Neuronal stem cell (in vitro differentiated cells): Measurements from ENCODE around the gene MTUS2.

ENCODE experiments used
- DNase-seq: peaks from one replicate; pipeline ENCODE4 v3.0.0-alpha.2; 2013; ENCODE audit warnings: low spot score
- H2AFZ ChIP-seq: one replicate; pipeline ENCODE4 v1.6.1; 2013; ENCODE audit warnings: mild to moderate bottlenecking, low read length, inconsistent platforms
- H2AK5ac ChIP-seq: 2 replicates; pipeline ENCODE4 v1.6.1; 2013; ENCODE audit warnings: low read depth, mild to moderate bottlenecking, inconsistent platforms, low read length, moderate library complexity, mixed read lengths
- H2BK120ac ChIP-seq: 2 replicates; pipeline ENCODE4 v1.6.1; 2013; ENCODE audit warnings: low read depth, mild to moderate bottlenecking, inconsistent platforms, low read length, moderate library complexity, mixed read lengths
- H2BK12ac ChIP-seq: one replicate; pipeline ENCODE4 v1.6.1; 2013; ENCODE audit warnings: low read length, inconsistent platforms
- H2BK15ac ChIP-seq: 2 replicates; pipeline ENCODE4 v1.6.1; 2013; ENCODE audit warnings: mild to moderate bottlenecking, low read length, inconsistent platforms, mixed read lengths
- H2BK5ac ChIP-seq: one replicate; pipeline ENCODE4 v1.6.1; 2013; ENCODE audit warnings: inconsistent platforms, mild to moderate bottlenecking, low read length, moderate library complexity
- H3K14ac ChIP-seq: one replicate; pipeline ENCODE4 v1.6.1; 2013; ENCODE audit warnings: low read length, inconsistent platforms
- H3K18ac ChIP-seq: 2 replicates; pipeline ENCODE4 v1.6.1; 2013; ENCODE audit warnings: low read length, inconsistent platforms
- H3K23ac ChIP-seq: 2 replicates; pipeline ENCODE4 v1.6.1; 2013; ENCODE audit warnings: low read depth, mild to moderate bottlenecking, mixed read lengths, low read length, inconsistent platforms; ENCODE audit not compliant: poor library complexity
- H3K27ac ChIP-seq: replicated peaks from 3 replicates; pipeline ENCODE4 v1.5.1; 2013; ENCODE audit warnings: low read length, inconsistent platforms
- H3K27me3 ChIP-seq, 3 experiments: 2 replicates each; pipeline ENCODE4 v1.6.1; 2013; ENCODE audit warnings: low read length in 3 of 3, mild to moderate bottlenecking in 2 of 3, inconsistent platforms in 1 of 3, low read depth in 1 of 3, mixed read lengths in 1 of 3, moderate library complexity in 1 of 3; ENCODE audit not compliant: control insufficient read depth in 3 of 3, insufficient read depth in 3 of 3
- H3K36me3 ChIP-seq, 2 donors: replicated peaks in 1 of 2; 2 replicates each; pipeline ENCODE4 v1.6.1; 2013; ENCODE audit warnings: low read length in 2 of 2; ENCODE audit not compliant: control insufficient read depth in 2 of 2, insufficient read depth in 2 of 2
- H3K4ac ChIP-seq: 2 replicates; pipeline ENCODE4 v1.6.1; 2013; ENCODE audit warnings: inconsistent platforms, mild to moderate bottlenecking, low read length, moderate library complexity
- H3K4me1 ChIP-seq, 2 donors: 1 replicate in 1 of 2; 2 replicates in 1 of 2; pipeline ENCODE4 v1.6.1; 2013; ENCODE audit warnings: low read length in 2 of 2, low read depth in 1 of 2; ENCODE audit not compliant: control insufficient read depth in 2 of 2, insufficient read depth in 1 of 2
- H3K4me2 ChIP-seq: one replicate; pipeline ENCODE4 v1.6.1; 2013; ENCODE audit warnings: mild to moderate bottlenecking, low read length, inconsistent platforms; ENCODE audit not compliant: insufficient read depth, poor library complexity, severe bottlenecking
- H3K4me3 ChIP-seq, 2 donors: 2 replicates each; pipeline ENCODE4 v1.5.1; 2013; ENCODE audit warnings: low read length in 2 of 2, mild to moderate bottlenecking in 2 of 2, inconsistent platforms in 1 of 2, moderate library complexity in 1 of 2
- H3K79me1 ChIP-seq: one replicate; pipeline ENCODE4 v1.6.1; 2013; ENCODE audit warnings: low read depth, mild to moderate bottlenecking, inconsistent platforms, low read length, moderate library complexity
- H3K9ac ChIP-seq: one replicate; pipeline ENCODE4 v1.6.1; 2013; ENCODE audit warnings: mild to moderate bottlenecking, low read depth, low read length, inconsistent platforms; ENCODE audit not compliant: poor library complexity
- H3K9me3 ChIP-seq, 2 donors: replicated peaks in 1 of 2; 2 replicates each; pipeline versions ENCODE3 to v1.6.1; 2013; ENCODE audit warnings: low read length in 2 of 2, mild to moderate bottlenecking in 2 of 2, inconsistent platforms in 1 of 2, low read depth in 1 of 2, mixed read lengths in 1 of 2, moderate library complexity in 1 of 2; ENCODE audit not compliant: control insufficient read depth in 2 of 2, insufficient read depth in 1 of 2
- H4K8ac ChIP-seq: one replicate; pipeline ENCODE4 v1.6.1; 2013; ENCODE audit warnings: low read depth, mild to moderate bottlenecking, inconsistent platforms, low read length, moderate library complexity
- H4K91ac ChIP-seq: one replicate; pipeline ENCODE4 v1.6.1; 2013; ENCODE audit warnings: low read length, low read depth, mild to moderate bottlenecking, inconsistent platforms; ENCODE audit not compliant: poor library complexity
- WGBS, 2 donors: extraction: QIAGEN DNeasy Blood & Tissue Kit; methylation state at CpG; one replicate each; pipeline ENCODE4 v1.1.7; 2013; ENCODE audit warnings: missing lambda C conversion rate in 2 of 2, mixed read lengths in 1 of 2; ENCODE audit not compliant: insufficient read length in 2 of 2, insufficient replicate concordance in 1 of 2; ENCODE audit errors: extremely low coverage in 2 of 2; 5-methylcytosine and 5-hydroxymethylcytosine counted together

MTUS2 gene

DNA sequence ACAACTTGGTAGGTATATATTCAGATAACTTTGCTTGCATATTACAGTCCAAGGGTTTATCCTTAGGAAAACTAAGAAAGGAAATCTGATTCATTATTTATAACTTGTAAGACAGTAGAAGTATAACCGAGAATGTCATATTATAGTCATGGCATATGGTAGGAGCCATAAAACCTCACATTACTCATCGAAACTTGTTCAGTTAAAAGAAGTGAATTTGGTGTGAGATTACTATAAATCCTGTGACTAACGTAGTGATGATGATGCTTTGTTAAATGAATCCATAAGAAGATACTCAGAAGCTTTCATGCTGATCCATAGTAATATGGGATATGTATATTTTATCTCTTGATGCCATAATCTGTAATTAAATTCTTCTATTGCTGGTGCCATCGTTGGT lies 57.3 kb downstream of the MTUS2 start:
- Histone ChIP-seq H3K14ac (no peak overlapping the region), H2BK12ac (no peak overlapping the region), H3K79me1 (no peaks in the 10 kb centered on the region), H3K4me2 (no peak overlapping the region), H2BK5ac (no peak overlapping the region), H2AK5ac (no peak overlapping the region), H4K8ac (no peak overlapping the region), H3K23ac (no peak overlapping the region), H3K27me3 (no peaks in the 10 kb centered on the region), H3K9me3 (peaks cover 2 to 5% of the 10 kb centered on the region in 2 donors), H3K4me1 (no peaks in the 10 kb centered on the region), H3K36me3 (no peaks in the 10 kb centered on the region), H3K27ac (no peak overlapping the region), H2AFZ (no peak overlapping the region), H3K9ac (no peak overlapping the region), H3K4me3 (no peak overlapping the region), H4K91ac (no peak overlapping the region), H3K18ac (no peak overlapping the region), H3K4ac (no peak overlapping the region), H2BK15ac (no peak overlapping the region), H2BK120ac (no peak overlapping the region)
- no CpG with 5 or more reads among the region's 4 CpGs for WGBS, 2 donors
- no peak for DNase-seq

DNA sequence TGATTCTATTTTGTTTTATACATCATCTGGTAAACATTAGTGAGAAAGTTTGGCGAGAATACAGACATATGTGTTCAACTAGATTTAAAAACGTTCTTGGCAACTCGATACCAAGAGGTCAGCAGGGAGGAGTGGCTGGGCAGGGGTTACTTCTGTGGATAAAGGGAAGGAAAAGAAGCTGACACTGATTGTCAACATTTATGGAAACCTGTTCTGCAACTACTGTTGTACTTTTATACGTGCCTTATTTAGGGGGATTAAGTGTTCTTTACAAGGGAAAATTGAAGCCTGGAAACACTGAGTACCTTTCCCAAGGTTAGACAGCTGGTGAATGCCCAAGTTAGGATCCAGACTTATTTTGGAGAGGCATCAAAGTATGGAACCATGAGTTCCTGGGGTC lies 65.0 kb downstream of the MTUS2 start:
- WGBS, 2 donors = no CpG with 5 or more reads among the region's 4 CpGs
- Histone ChIP-seq H4K8ac (no peak overlapping the region), H3K4me2 (no peak overlapping the region), H2AFZ (no peak overlapping the region), H3K23ac (no peak overlapping the region), H3K14ac (no peak overlapping the region), H3K27ac (no peak overlapping the region), H4K91ac (no peak overlapping the region), H3K9ac (no peak overlapping the region), H2AK5ac (no peak overlapping the region), H2BK12ac (no peak overlapping the region), H2BK5ac (no peak overlapping the region), H3K18ac (no peak overlapping the region), H2BK120ac (no peak overlapping the region), H3K79me1 (no peaks in the 10 kb centered on the region), H3K36me3 (no peaks in the 10 kb centered on the region), H3K4me3 (no peak overlapping the region), H3K27me3 (no peaks in the 10 kb centered on the region), H2BK15ac (no peak overlapping the region), H3K9me3 (no peaks in the 10 kb centered on the region), H3K4me1 (no peaks in the 10 kb centered on the region), H3K4ac (no peak overlapping the region)
- DNase-seq = no peak

DNA sequence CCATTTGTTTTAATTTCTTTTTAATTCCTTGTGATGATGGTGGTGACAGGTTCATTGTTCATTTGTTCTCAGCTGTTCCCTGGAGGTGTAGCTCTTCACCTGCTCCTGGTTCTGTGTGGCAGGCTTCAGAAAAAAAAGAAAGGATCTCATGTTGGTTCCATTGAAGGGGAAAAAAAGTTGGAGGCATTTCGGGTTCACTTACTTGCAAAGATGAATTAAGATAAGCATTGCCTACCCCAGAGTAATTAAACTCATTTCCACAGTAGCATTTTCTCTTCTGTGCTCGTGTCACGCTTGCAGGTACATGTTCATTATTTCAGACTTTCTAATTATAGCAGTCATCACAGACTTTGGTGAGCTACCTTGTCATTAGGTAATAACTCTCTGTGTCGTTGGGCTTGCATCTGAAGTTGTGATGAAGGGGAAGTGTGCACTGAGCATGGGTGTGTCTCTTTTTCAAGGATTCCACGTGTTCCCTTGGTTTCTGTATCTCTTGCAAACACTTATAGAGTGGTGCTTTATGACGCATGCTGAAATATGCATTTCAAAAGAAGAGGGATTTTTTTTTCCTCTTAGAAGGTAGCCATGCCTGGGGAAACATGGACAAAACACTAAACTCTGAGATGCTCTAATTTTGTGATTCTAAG lies 69.1 kb downstream of the MTUS2 start:
- Histone ChIP-seq H2BK15ac (no peak overlapping the region), H3K27ac (no peak overlapping the region), H2BK5ac (no peak overlapping the region), H3K4ac (no peak overlapping the region), H3K23ac (no peak overlapping the region), H3K36me3 (no peaks in the 10 kb centered on the region), H3K4me2 (no peak overlapping the region), H3K18ac (no peak overlapping the region), H4K91ac (no peak overlapping the region), H2BK120ac (no peak overlapping the region), H2AFZ (no peak overlapping the region), H2BK12ac (no peak overlapping the region), H3K14ac (no peak overlapping the region), H4K8ac (no peak overlapping the region), H3K79me1 (no peaks in the 10 kb centered on the region), H3K4me1 (peaks cover 0 to 5% of the 10 kb centered on the region in 2 donors), H3K4me3 (no peak overlapping the region), H3K9me3 (no peaks in the 10 kb centered on the region), H2AK5ac (no peak overlapping the region), H3K27me3 (no peaks in the 10 kb centered on the region), H3K9ac (no peak overlapping the region)
- DNase-seq = no peak
- WGBS, 2 donors = no CpG with 5 or more reads among the region's 6 CpGs

- Histone ChIP-seq H4K8ac (no peak overlapping the region), H3K36me3 (no peaks in the 10 kb centered on the region), H3K9ac (no peak overlapping the region), H2BK12ac (no peak overlapping the region), H2BK120ac (no peak overlapping the region), H3K9me3 (no peaks in the 10 kb centered on the region), H3K18ac (no peak overlapping the region), H3K4me2 (no peak overlapping the region), H2BK15ac (no peak overlapping the region), H4K91ac (no peak overlapping the region), H2AK5ac (no peak overlapping the region), H3K79me1 (no peaks in the 10 kb centered on the region), H2AFZ (no peak overlapping the region), H3K27ac (no peak overlapping the region), H3K14ac (no peak overlapping the region), H3K4me3 (no peak overlapping the region), H3K23ac (no peak overlapping the region), H3K27me3 (no peaks in the 10 kb centered on the region), H3K4me1 (peaks cover 0 to 5% of the 10 kb centered on the region in 2 donors), H3K4ac (no peak overlapping the region), H2BK5ac (no peak overlapping the region)
- WGBS, 2 donors = no CpG with 5 or more reads among the region's 3 CpGs
- DNase-seq = no peak
These were observed 70.6 kb downstream of the MTUS2 start for GRCh38 chr13:28890712-28891111.
